Measurements from ENCODE around the gene RAD21L1.

RAD21L1 gene

GRCh38 chr20:1300083-1300840 lies 74.4 kb downstream of the RAD21L1 start:
- DNase-seq (ENCODE audit: low spot score) = no peak
- no peak overlapping the region for H3K27ac ChIP-seq
- no peak for TF ChIP-seq CTCF (IDR thresholded peaks at IDR 0.05)

GRCh38 chr20:1301031-1301529 lies 75.2 kb downstream of the RAD21L1 start:
- H3K27ac ChIP-seq = no peak overlapping the region
- DNase-seq (ENCODE audit: low spot score) = no peak
- TF ChIP-seq CTCF (IDR thresholded peaks at IDR 0.05) = no peak
- no peak overlapping the region for H3K4me3 ChIP-seq

More at GRCh38 chr20:1300083-1300840, 74.4 kb downstream of the RAD21L1 start:
- H3K4me3 ChIP-seq = no peak overlapping the region

GRCh38 chr20:1302685-1303541 lies 77.1 kb downstream of the RAD21L1 start:
- Histone ChIP-seq H3K4me3 (no peak overlapping the region), H3K27ac (no peak overlapping the region)
- TF ChIP-seq CTCF (IDR thresholded peaks at IDR 0.05) = no peak
- no peak for DNase-seq (ENCODE audit: low spot score)

GRCh38 chr20:1304710-1305515 lies 79.1 kb downstream of the RAD21L1 start:
- Histone ChIP-seq H3K27ac (no peak overlapping the region), H3K4me3 (no peak overlapping the region)
- DNase-seq (ENCODE audit: low spot score) = no peak
- no peak for TF ChIP-seq CTCF (IDR thresholded peaks at IDR 0.05)

All from coronary artery (tissue), 2 donors.